Uterus (tissue), 4 donors: ENCODE data around the gene VMP1. TPM values are rescaled to one million over a fixed set of nuclear protein-coding genes. Genes with fewer than 3 reads are reported as not detected.

Experiments
- DNase-seq, 2 donors: peaks; one replicate each; pipeline ENCODE4 v3.0.0-alpha.2; 2019 to 2020
- H3K27ac ChIP-seq, 2 donors: fragments of 200-600 bp; sonication (generic); 1 replicate in 1 of 2; 2 replicates in 1 of 2; pipeline ENCODE4 v1.5.1; 2016 to 2018
- H3K27me3 ChIP-seq, 2 donors: fragments of 200-600 bp; sonication (generic); one replicate each; pipeline ENCODE4 v1.5.1; 2018 to 2019; ENCODE audit warnings: control low read depth in 1 of 2
- H3K36me3 ChIP-seq, 2 donors: fragments of 200-600 bp; sonication (generic); one replicate each; pipeline ENCODE4 v1.5.1; 2019; ENCODE audit warnings: control low read depth in 1 of 2
- H3K4me1 ChIP-seq, 2 donors: fragments of 200-600 bp; sonication (generic); one replicate each; pipeline ENCODE4 v1.5.1; 2018 to 2019; ENCODE audit warnings: control low read depth in 1 of 2
- H3K4me3 ChIP-seq, 2 donors: fragments of 200-600 bp; sonication (generic); 1 replicate in 1 of 2; 2 replicates in 1 of 2; pipeline ENCODE4 v1.5.1; 2018 to 2019; ENCODE audit warnings: mild to moderate bottlenecking in 1 of 2
- H3K9me3 ChIP-seq, 2 donors: fragments of 200-600 bp; sonication (generic); one replicate each; pipeline ENCODE4 v1.5.1; 2019; ENCODE audit warnings: control low read depth in 1 of 2
- POLR2A ChIP-seq, 2 donors: fragments of 450-650 bp; IDR thresholded peaks; one replicate each; pipeline ENCODE4 v1.6.1; 2016; ENCODE audit warnings: antibody characterized with exemption in 2 of 2, mild to moderate bottlenecking in 1 of 2, moderate library complexity in 1 of 2
- intact Hi-C: fragments of 100-400 bp; cut with DNase I; formaldehyde crosslinking; loops from one replicate; pipeline ENCODE4 v1.15.1; 2023; ENCODE audit warnings: low total_unique reads
- total RNA-seq, 4 donors: library from RNA; depleted of rRNA in 3 of 4; stranded (reverse); fragments of >200 nt in 3 of 4; gene quantifications; one replicate each; pipeline versions ENCODE4 v1.1.0 to v1.2.4, GENCODE V29; 2014 to 2023
- TF ChIP-seq, protein P1 (sequence below), 4 experiments: fragments of 200-600 bp in 2 of 4; fragments of 450-650 bp in 2 of 4; sonication (generic) in 2 of 4; IDR thresholded peaks; one replicate each; pipeline ENCODE4 v1.5.1; 2016 to 2019; ENCODE audit warnings: antibody characterized with exemption in 4 of 4, mild to moderate bottlenecking in 2 of 4, moderate library complexity in 1 of 4
- donor health status: DM: yes; HTN: yes; CAD: no.

Gene VMP1
- total RNA-seq, 4 donors from 2014 or later, result 92.7 to 251 (median 150) TPM

- no peak overlapping the region for H3K27ac ChIP-seq
- no peak overlapping the region for H3K4me3 ChIP-seq
- no peaks in the 10 kb centered on the region for H3K36me3 ChIP-seq
- no peaks in the 10 kb centered on the region for H3K4me1 ChIP-seq
- TF ChIP-seq POLR2A (IDR thresholded peaks at IDR 0.05), result no peak
- TF ChIP-seq, protein P1, sequence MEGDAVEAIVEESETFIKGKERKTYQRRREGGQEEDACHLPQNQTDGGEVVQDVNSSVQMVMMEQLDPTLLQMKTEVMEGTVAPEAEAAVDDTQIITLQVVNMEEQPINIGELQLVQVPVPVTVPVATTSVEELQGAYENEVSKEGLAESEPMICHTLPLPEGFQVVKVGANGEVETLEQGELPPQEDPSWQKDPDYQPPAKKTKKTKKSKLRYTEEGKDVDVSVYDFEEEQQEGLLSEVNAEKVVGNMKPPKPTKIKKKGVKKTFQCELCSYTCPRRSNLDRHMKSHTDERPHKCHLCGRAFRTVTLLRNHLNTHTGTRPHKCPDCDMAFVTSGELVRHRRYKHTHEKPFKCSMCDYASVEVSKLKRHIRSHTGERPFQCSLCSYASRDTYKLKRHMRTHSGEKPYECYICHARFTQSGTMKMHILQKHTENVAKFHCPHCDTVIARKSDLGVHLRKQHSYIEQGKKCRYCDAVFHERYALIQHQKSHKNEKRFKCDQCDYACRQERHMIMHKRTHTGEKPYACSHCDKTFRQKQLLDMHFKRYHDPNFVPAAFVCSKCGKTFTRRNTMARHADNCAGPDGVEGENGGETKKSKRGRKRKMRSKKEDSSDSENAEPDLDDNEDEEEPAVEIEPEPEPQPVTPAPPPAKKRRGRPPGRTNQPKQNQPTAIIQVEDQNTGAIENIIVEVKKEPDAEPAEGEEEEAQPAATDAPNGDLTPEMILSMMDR (IDR thresholded peaks at IDR 0.05), result no peak
- no peak for DNase-seq
- H3K27me3 ChIP-seq, result no peaks in the 10 kb centered on the region
- no peaks in the 10 kb centered on the region for H3K9me3 ChIP-seq
- intact Hi-C loops, result no loop called here
Measured at GRCh38 chr17:59765038-59765437, 57.6 kb downstream of the VMP1 start.

DNA sequence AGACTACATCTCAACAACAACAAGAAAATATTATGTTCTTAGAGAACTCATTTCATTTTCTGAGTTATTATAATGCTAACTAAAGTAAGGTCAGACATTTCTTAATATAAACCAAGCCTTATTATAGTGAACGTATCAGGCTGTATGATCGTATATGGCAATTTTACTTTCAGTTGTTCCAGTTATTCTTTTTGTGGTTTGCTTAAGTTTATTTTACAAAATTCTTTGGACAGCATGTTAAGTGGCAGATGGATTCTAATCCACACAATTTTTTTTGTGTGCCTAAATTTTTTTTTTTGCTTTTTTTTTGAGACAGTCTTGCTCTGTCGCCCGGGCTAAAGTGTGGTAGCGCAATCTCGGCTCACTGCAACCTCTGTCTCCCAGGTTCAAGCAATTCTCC lies 59.0 kb downstream of the VMP1 start:
- Histone ChIP-seq H3K27me3 (no peaks in the 10 kb centered on the region), H3K9me3 (no peaks in the 10 kb centered on the region), H3K4me1 (no peaks in the 10 kb centered on the region), H3K4me3 (no peak overlapping the region), H3K36me3 (no peaks in the 10 kb centered on the region), H3K27ac (peak overlapping the region in 1 of 2 donors; percentile 37)
- intact Hi-C loops, result no loop called here
- no peak for DNase-seq
- no peak for TF ChIP-seq POLR2A (IDR thresholded peaks at IDR 0.05)
- TF ChIP-seq, protein P1 (IDR thresholded peaks at IDR 0.05), result no peak

DNA sequence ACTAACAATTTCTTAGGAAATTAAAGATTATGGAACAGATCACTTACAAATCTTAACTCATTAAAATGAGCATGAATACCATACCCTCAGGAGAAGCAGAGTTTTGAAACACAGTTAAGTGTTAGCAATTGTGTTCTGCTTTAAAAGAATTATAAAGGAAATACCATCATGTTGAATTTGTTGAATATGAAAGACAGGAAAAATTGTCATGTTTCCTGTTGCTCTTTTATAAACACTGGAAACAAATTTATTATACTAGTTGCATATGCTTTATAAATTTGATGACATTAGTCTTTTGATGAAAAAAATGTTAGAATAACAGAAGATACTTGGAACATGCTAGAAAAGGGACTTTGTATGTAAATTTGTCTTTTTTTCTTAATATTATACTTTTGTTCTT lies 59.7 kb downstream of the VMP1 start:
- H3K4me3 ChIP-seq, result no peak overlapping the region
- no peaks in the 10 kb centered on the region for H3K36me3 ChIP-seq
- peak overlapping the region in 1 of 2 donors; percentile 37 for H3K27ac ChIP-seq
- TF ChIP-seq, protein P1 (IDR thresholded peaks at IDR 0.05), result no peak
- TF ChIP-seq POLR2A (IDR thresholded peaks at IDR 0.05), result no peak
- no peaks in the 10 kb centered on the region for H3K27me3 ChIP-seq
- intact Hi-C loops, result no loop called here
- no peak for DNase-seq
- no peaks in the 10 kb centered on the region for H3K9me3 ChIP-seq
- no peaks in the 10 kb centered on the region for H3K4me1 ChIP-seq

GRCh38 chr17:59769887-59770286 lies 62.4 kb downstream of the VMP1 start:
- Histone ChIP-seq H3K4me3 (no peak overlapping the region), H3K27ac (peak overlapping the region in 1 of 2 donors; percentile 52), H3K9me3 (no peaks in the 10 kb centered on the region), H3K36me3 (no peaks in the 10 kb centered on the region), H3K27me3 (no peaks in the 10 kb centered on the region), H3K4me1 (no peaks in the 10 kb centered on the region)
- DNase-seq, result no peak
- TF ChIP-seq POLR2A (IDR thresholded peaks at IDR 0.05), result no peak
- TF ChIP-seq, protein P1 (IDR thresholded peaks at IDR 0.05), result no peak
- intact Hi-C loops, result no loop called here

DNA sequence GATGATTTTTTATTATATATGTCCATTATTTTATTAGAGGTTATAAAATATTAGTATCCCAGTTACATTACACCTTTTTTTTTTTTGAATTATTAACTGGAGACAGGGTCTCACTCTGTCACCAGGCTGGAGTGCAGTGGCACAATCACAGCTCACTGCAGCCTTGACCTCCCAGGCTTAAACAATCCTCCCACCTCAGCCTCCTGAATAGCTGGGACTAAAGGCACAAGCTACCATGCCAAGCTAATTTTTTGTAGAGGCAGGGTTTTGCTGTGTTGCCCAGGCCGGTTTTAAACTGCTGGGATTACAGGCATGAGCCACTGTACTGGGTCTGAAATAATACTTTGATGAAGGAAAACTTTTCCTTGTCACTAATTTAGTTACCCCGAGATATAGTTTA lies 63.6 kb downstream of the VMP1 start:
- Histone ChIP-seq H3K4me3 (no peak overlapping the region), H3K9me3 (no peaks in the 10 kb centered on the region), H3K27me3 (no peaks in the 10 kb centered on the region), H3K4me1 (no peaks in the 10 kb centered on the region), H3K36me3 (no peaks in the 10 kb centered on the region), H3K27ac (no peak overlapping the region)
- intact Hi-C loops, result no loop called here
- no peak for DNase-seq
- TF ChIP-seq, protein P1 (IDR thresholded peaks at IDR 0.05), result no peak
- TF ChIP-seq POLR2A (IDR thresholded peaks at IDR 0.05), result no peak
